GM23338 (cell line): ENCODE data around the gene CADM4. TPM values are rescaled to one million over a fixed set of nuclear protein-coding genes. Genes with fewer than 3 reads are reported as not detected.

Experiments
- CREB1 ChIP-seq: fragments of 250-450 bp; sonication (Bioruptor Pico); IDR thresholded peaks from 2 replicates; pipeline ENCODE4 v1.5.0; 2020; ENCODE audit warnings: low read depth, mild to moderate bottlenecking, moderate library complexity
- EZH2phosphoT487 ChIP-seq: fragments of 200-600 bp; sonication (generic); IDR thresholded peaks from one replicate; pipeline ENCODE4 v1.8.1; 2018; ENCODE audit warnings: antibody characterized with exemption; ENCODE audit not compliant: unreplicated experiment
- NANOG ChIP-seq: IDR thresholded peaks from 2 replicates; pipeline ENCODE4 v1.6.1; 2016; ENCODE audit warnings: antibody characterized with exemption, borderline replicate concordance
- STAT1 ChIP-seq: IDR thresholded peaks from one replicate; pipeline ENCODE4 v1.6.1; 2016; ENCODE audit warnings: antibody characterized with exemption; ENCODE audit not compliant: unreplicated experiment
- ZNF114 ChIP-seq: fragments of 250-450 bp; sonication (Bioruptor Pico); IDR thresholded peaks from 2 replicates; pipeline ENCODE4 v1.5.0; 2020; ENCODE audit warnings: mild to moderate bottlenecking, moderate library complexity
- ZNF331 ChIP-seq: fragments of 250-450 bp; sonication (Bioruptor Pico); IDR thresholded peaks from 2 replicates; pipeline ENCODE4 v1.5.0; 2020; ENCODE audit warnings: low read depth, mild to moderate bottlenecking, moderate library complexity
- polyA plus RNA-seq: library from polyadenylated mRNA; unstranded; fragments of >200 nt; fragmentation: Nextera tagmentation; extraction: Ambion mirVana; gene quantifications from 2 replicates; pipeline ENCODE4 v1.2.1, GENCODE V29; 2016
- total RNA-seq: library from RNA; depleted of rRNA; stranded (reverse); fragments of >200 nt; shearing (Covaris generic); gene quantifications from 2 replicates; pipeline ENCODE4 v1.2.3, GENCODE V29; 2014
- TF ChIP-seq, protein P1 (sequence below): fragments of 250-450 bp; sonication (Bioruptor Pico); IDR thresholded peaks from 2 replicates; pipeline ENCODE4 v1.5.0; 2020; ENCODE audit warnings: mild to moderate bottlenecking, moderate library complexity
- TF ChIP-seq, protein P2 (sequence below): IDR thresholded peaks from 2 replicates; pipeline ENCODE4 v1.6.1; 2016; ENCODE audit warnings: antibody characterized with exemption

CADM4 gene
- total and polyA plus RNA-seq, 2 experiments from 2014 or later, result 3.7 to 21.2 TPM

DNA sequence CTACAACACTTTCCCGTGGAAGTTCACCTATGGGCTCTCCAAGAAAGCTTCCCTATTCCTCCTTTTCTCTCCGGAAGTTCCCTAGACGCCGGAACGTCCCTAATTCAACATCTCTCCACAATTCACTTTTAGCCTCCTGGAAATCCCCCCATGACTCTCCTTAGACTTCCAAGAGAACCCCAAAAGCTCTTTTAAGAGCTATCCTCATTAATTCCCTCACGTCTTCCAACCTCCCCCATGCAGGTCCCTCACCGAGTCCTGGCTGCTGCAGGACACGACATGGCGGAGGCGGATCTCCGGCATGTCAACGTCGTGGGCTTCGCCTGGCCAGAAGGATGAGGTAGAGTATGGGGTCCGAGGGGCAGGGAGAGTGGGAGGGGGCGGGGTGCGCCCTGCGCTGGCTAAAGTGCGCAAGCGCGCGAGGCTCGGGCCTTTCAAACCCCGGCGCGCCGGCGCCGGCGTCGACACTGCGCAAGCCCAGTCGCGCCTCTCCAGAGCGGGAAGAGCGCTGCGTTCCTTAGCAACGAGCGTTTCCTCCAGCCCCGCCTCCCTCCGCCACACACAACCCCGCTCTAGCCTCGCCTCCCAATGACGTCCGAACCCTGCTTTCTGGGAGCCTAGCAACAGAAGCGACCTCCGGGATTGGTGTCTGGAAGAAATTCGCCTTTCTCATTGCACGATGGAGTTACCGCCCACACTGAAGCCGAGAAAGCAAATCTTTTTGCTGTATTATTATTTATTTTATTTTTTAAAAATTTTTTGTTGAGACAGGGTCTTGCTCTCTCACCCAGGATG is 64.3 kb downstream of the CADM4 start, which contains the start of the genes PINLYP and XRCC1 (continued):
- TF ChIP-seq, protein P1, sequence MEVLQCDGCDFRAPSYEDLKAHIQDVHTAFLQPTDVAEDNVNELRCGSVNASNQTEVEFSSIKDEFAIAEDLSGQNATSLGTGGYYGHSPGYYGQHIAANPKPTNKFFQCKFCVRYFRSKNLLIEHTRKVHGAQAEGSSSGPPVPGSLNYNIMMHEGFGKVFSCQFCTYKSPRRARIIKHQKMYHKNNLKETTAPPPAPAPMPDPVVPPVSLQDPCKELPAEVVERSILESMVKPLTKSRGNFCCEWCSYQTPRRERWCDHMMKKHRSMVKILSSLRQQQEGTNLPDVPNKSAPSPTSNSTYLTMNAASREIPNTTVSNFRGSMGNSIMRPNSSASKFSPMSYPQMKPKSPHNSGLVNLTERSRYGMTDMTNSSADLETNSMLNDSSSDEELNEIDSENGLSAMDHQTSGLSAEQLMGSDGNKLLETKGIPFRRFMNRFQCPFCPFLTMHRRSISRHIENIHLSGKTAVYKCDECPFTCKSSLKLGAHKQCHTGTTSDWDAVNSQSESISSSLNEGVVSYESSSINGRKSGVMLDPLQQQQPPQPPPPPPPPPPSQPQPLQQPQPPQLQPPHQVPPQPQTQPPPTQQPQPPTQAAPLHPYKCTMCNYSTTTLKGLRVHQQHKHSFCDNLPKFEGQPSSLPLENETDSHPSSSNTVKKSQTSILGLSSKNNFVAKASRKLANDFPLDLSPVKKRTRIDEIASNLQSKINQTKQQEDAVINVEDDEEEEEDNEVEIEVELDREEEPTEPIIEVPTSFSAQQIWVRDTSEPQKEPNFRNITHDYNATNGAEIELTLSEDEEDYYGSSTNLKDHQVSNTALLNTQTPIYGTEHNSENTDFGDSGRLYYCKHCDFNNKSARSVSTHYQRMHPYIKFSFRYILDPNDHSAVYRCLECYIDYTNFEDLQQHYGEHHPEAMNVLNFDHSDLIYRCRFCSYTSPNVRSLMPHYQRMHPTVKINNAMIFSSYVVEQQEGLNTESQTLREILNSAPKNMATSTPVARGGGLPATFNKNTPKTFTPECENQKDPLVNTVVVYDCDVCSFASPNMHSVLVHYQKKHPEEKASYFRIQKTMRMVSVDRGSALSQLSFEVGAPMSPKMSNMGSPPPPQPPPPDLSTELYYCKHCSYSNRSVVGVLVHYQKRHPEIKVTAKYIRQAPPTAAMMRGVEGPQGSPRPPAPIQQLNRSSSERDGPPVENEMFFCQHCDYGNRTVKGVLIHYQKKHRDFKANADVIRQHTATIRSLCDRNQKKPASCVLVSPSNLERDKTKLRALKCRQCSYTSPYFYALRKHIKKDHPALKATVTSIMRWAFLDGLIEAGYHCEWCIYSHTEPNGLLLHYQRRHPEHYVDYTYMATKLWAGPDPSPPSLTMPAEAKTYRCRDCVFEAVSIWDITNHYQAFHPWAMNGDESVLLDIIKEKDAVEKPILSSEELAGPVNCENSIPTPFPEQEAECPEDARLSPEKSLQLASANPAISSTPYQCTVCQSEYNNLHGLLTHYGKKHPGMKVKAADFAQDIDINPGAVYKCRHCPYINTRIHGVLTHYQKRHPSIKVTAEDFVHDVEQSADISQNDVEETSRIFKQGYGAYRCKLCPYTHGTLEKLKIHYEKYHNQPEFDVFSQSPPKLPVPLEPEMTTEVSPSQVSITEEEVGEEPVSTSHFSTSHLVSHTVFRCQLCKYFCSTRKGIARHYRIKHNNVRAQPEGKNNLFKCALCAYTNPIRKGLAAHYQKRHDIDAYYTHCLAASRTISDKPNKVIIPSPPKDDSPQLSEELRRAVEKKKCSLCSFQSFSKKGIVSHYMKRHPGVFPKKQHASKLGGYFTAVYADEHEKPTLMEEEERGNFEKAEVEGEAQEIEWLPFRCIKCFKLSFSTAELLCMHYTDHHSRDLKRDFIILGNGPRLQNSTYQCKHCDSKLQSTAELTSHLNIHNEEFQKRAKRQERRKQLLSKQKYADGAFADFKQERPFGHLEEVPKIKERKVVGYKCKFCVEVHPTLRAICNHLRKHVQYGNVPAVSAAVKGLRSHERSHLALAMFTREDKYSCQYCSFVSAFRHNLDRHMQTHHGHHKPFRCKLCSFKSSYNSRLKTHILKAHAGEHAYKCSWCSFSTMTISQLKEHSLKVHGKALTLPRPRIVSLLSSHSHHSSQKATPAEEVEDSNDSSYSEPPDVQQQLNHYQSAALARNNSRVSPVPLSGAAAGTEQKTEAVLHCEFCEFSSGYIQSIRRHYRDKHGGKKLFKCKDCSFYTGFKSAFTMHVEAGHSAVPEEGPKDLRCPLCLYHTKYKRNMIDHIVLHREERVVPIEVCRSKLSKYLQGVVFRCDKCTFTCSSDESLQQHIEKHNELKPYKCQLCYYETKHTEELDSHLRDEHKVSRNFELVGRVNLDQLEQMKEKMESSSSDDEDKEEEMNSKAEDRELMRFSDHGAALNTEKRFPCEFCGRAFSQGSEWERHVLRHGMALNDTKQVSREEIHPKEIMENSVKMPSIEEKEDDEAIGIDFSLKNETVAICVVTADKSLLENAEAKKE (CRISPR knock-in tag), result no peak
- TF ChIP-seq EZH2phosphoT487 (no peak), ZNF331 (CRISPR knock-in tag) (no peak), ZNF114 (CRISPR knock-in tag) (no peak), CREB1 (CRISPR knock-in tag) (peak; percentile 92), STAT1 (no peak), NANOG (no peak)
- TF ChIP-seq, protein P2, sequence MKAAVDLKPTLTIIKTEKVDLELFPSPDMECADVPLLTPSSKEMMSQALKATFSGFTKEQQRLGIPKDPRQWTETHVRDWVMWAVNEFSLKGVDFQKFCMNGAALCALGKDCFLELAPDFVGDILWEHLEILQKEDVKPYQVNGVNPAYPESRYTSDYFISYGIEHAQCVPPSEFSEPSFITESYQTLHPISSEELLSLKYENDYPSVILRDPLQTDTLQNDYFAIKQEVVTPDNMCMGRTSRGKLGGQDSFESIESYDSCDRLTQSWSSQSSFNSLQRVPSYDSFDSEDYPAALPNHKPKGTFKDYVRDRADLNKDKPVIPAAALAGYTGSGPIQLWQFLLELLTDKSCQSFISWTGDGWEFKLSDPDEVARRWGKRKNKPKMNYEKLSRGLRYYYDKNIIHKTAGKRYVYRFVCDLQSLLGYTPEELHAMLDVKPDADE, result peak; percentile 57; the same call in 1 of the 2 replicates
